GM12865 (cell line): ENCODE measurements around the gene HKDC1.
A peak's percentile ranks its signal among the peaks of the same experiment; 100 is the strongest.

Experiments
- DNase-seq: peaks from one replicate; pipeline ENCODE4 v3.0.0; 2010; ENCODE audit warnings: low read depth
- H3K4me3 ChIP-seq: 2 replicates; pipeline ENCODE4 v1.5.1; 2011; ENCODE audit warnings: mild to moderate bottlenecking, low read depth, low read length, control low read depth
- CTCF ChIP-seq: IDR thresholded peaks from 2 replicates; pipeline ENCODE4 v1.5.1; 2011; ENCODE audit warnings: low read length, control low read depth, low read depth, inconsistent platforms; ENCODE audit not compliant: insufficient read depth; ENCODE audit errors: missing control alignments

Gene HKDC1

GRCh38 chr10:69209787-69210484 is 10.2 kb upstream of the HKDC1 start:
- no peak for DNase-seq
- H3K4me3 ChIP-seq = no peak overlapping the region
- no peak for TF ChIP-seq CTCF

GRCh38 chr10:69211104-69211503 is 9.0 kb upstream of the HKDC1 start:
- DNase-seq = no peak
- no peak overlapping the region for H3K4me3 ChIP-seq
- TF ChIP-seq CTCF = no peak

GRCh38 chr10:69211524-69211923 is 8.6 kb upstream of the HKDC1 start:
- DNase-seq = no peak
- H3K4me3 ChIP-seq = no peak overlapping the region
- TF ChIP-seq CTCF = no peak

- no peak for TF ChIP-seq CTCF
- DNase-seq = no peak
- no peak overlapping the region for H3K4me3 ChIP-seq
These were observed 6.4 kb upstream of the HKDC1 start for GRCh38 chr10:69213591-69214311.

GRCh38 chr10:69214666-69215131 is 5.4 kb upstream of the HKDC1 start:
- no peak overlapping the region for H3K4me3 ChIP-seq
- TF ChIP-seq CTCF = no peak
- no peak for DNase-seq

- DNase-seq = peak; percentile 22
- no peak for TF ChIP-seq CTCF
- no peak overlapping the region for H3K4me3 ChIP-seq
These were observed 4.5 kb upstream of the HKDC1 start for GRCh38 chr10:69215405-69216171.
